Activated CD8-positive, alpha-beta T cell treated with anti-CD3 and anti-CD28 coated beads for 36 hours (primary cell): Measurements from ENCODE around the gene GPR139. TPM values are rescaled to one million over a fixed set of nuclear protein-coding genes. Genes with fewer than 3 reads are reported as not detected.

Source experiments
- ATAC-seq: fragments of 200-7000 bp; cut with Tn5 transposase; one replicate; pipeline ENCODE4 v1.10.0; 2021; ENCODE audit warnings: mild to moderate bottlenecking, moderate library complexity
- CTCF ChIA-PET: fragments of 350-600 bp; sonication (Branson Sonifier 250); formaldehyde crosslinking; loops from one replicate; lab custom pipeline; 2021; ENCODE audit warnings: antibody characterized with exemption; lab: Charles Lee
- POLR2A ChIA-PET: fragments of 350-600 bp; sonication (Branson Sonifier 250); formaldehyde crosslinking; loops from one replicate; lab custom pipeline; 2021; ENCODE audit warnings: antibody characterized with exemption; lab: Charles Lee
- DNase-seq: peaks from one replicate; pipeline ENCODE4 v3.0.0-alpha.2; 2020
- H3K27ac Mint-ChIP-seq: one replicate; pipeline ENCODE4 v1.8.0; 2021; ENCODE audit warnings: mild to moderate bottlenecking, mixed read lengths
- H3K27me3 Mint-ChIP-seq: one replicate; pipeline ENCODE4 v1.8.0; 2021; ENCODE audit warnings: mixed read lengths
- H3K36me3 Mint-ChIP-seq: one replicate; pipeline ENCODE4 v1.8.0; 2021; ENCODE audit warnings: low read depth, mixed read lengths
- H3K4me1 Mint-ChIP-seq: one replicate; pipeline ENCODE4 v1.8.0; 2021; ENCODE audit warnings: low read depth, mixed read lengths
- H3K4me3 Mint-ChIP-seq: one replicate; pipeline ENCODE4 v1.8.0; 2021; ENCODE audit warnings: mild to moderate bottlenecking, moderate library complexity, mixed read lengths
- H3K9me3 Mint-ChIP-seq: one replicate; pipeline ENCODE4 v1.8.0; 2021; ENCODE audit warnings: mixed read lengths
- intact Hi-C: fragments of 100-400 bp; cut with micrococcal nuclease; formaldehyde crosslinking; loops from one replicate; pipeline ENCODE4 v1.10.0; 2022
- total RNA-seq, 2 experiments: library from RNA; stranded (reverse); gene quantifications; one replicate each; pipeline ENCODE4 v1.2.3, GENCODE V29; 2021
- TF ChIP-seq, protein P1 (sequence below): fragments of 200-600 bp; IDR thresholded peaks from one replicate; pipeline ENCODE4 v1.8.0; 2022; ENCODE audit warnings: antibody characterized with exemption, mild to moderate bottlenecking

Gene GPR139
- total RNA-seq, 2 experiments from 2014 or later, result not detected

DNA sequence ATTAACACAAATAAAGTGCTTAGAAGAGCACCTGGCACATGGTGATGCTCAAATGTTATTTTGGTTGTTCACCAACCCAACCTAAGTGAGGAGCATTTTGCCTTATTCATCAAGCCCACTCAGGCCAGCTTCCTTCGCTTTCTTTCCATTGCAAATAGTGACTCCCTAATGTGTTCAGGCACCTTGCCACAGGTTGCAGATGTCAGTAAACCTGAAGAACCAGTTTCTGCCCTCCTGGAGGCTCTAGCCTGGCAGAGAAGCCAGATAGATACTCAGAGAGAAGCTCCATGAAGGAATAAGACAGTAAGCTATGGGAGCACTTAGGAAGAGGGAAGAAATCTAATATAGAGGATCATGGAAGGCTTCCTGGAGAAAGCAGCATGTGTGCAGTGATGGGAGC, 23.9 kb downstream of the GPR139 start:
- intact Hi-C loops, result no loop called here
- DNase-seq, result no peak
- no peaks in the 10 kb centered on the region for H3K4me1 Mint-ChIP-seq
- TF ChIP-seq, protein P1, sequence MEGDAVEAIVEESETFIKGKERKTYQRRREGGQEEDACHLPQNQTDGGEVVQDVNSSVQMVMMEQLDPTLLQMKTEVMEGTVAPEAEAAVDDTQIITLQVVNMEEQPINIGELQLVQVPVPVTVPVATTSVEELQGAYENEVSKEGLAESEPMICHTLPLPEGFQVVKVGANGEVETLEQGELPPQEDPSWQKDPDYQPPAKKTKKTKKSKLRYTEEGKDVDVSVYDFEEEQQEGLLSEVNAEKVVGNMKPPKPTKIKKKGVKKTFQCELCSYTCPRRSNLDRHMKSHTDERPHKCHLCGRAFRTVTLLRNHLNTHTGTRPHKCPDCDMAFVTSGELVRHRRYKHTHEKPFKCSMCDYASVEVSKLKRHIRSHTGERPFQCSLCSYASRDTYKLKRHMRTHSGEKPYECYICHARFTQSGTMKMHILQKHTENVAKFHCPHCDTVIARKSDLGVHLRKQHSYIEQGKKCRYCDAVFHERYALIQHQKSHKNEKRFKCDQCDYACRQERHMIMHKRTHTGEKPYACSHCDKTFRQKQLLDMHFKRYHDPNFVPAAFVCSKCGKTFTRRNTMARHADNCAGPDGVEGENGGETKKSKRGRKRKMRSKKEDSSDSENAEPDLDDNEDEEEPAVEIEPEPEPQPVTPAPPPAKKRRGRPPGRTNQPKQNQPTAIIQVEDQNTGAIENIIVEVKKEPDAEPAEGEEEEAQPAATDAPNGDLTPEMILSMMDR, result no peak
- no peaks in the 10 kb centered on the region for H3K9me3 Mint-ChIP-seq
- CTCF ChIA-PET, result no interaction called here
- H3K36me3 Mint-ChIP-seq, result no peaks in the 10 kb centered on the region
- ATAC-seq, result no peak
- no peak overlapping the region for H3K4me3 Mint-ChIP-seq
- H3K27me3 Mint-ChIP-seq, result no peaks in the 10 kb centered on the region
- no peak overlapping the region for H3K27ac Mint-ChIP-seq
- POLR2A ChIA-PET, result no interaction called here

DNA sequence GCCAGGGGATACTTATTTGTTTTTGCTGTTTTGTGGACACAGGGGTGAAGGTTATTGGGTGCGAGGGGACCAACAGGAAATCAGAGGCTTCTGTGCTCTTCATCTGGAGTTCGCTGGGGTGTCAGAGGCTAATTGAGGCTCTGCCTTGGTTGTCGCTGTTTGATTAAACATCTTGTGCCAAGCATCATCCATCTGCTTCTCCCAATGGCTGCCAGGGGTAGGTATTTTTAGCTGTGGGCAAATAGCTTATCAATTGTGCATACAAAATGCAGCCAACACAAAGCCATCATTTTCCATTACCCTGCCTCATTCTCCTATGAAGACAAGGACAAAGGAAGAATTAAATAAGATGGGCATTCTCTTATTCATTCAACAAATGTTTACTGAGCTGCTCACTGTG, 27.8 kb downstream of the GPR139 start:
- no peak for ATAC-seq
- intact Hi-C loops, result no loop called here
- TF ChIP-seq, protein P1, result no peak
- CTCF ChIA-PET, result no interaction called here
- peaks cover 1% of the 10 kb centered on the region for H3K27me3 Mint-ChIP-seq
- H3K4me1 Mint-ChIP-seq, result no peaks in the 10 kb centered on the region
- no peak overlapping the region for H3K4me3 Mint-ChIP-seq
- POLR2A ChIA-PET, result no interaction called here
- H3K9me3 Mint-ChIP-seq, result no peaks in the 10 kb centered on the region
- no peak overlapping the region for H3K27ac Mint-ChIP-seq
- no peak for DNase-seq
- H3K36me3 Mint-ChIP-seq, result no peaks in the 10 kb centered on the region

DNA sequence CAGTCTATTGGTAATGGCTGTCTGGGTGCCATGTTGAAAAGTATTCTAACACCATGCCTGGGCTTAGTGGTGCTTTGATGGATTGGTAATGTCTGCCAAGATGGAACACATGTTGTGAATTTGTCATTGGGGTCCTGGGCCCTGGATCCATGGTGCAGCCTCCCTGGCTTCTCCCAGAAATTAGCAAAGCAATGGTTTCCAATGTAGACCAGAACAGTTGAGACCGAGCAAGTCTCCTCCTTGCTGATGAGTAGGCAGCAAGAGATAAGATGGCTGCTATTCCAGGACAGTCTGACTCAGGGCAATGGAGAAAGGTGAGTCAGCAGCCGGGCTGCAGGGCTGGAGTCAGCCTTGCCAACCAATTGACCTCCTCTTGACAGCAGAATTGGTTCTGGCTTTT, 30.8 kb downstream of the GPR139 start:
- ChIA-PET CTCF (interaction anchor here (1.3 kb wide), 1 partner anchor 135 kb away, joined by 3 read pairs; no protein-coding TSS in a partner anchor), POLR2A (no interaction called here)
- H3K4me1 Mint-ChIP-seq, result no peaks in the 10 kb centered on the region
- TF ChIP-seq, protein P1, result no peak
- ATAC-seq, result no peak
- DNase-seq, result no peak
- H3K27ac Mint-ChIP-seq, result no peak overlapping the region
- no peak overlapping the region for H3K4me3 Mint-ChIP-seq
- H3K36me3 Mint-ChIP-seq, result no peaks in the 10 kb centered on the region
- intact Hi-C loops, result no loop called here
- H3K9me3 Mint-ChIP-seq, result no peaks in the 10 kb centered on the region
- H3K27me3 Mint-ChIP-seq, result peaks cover 3% of the 10 kb centered on the region

DNA sequence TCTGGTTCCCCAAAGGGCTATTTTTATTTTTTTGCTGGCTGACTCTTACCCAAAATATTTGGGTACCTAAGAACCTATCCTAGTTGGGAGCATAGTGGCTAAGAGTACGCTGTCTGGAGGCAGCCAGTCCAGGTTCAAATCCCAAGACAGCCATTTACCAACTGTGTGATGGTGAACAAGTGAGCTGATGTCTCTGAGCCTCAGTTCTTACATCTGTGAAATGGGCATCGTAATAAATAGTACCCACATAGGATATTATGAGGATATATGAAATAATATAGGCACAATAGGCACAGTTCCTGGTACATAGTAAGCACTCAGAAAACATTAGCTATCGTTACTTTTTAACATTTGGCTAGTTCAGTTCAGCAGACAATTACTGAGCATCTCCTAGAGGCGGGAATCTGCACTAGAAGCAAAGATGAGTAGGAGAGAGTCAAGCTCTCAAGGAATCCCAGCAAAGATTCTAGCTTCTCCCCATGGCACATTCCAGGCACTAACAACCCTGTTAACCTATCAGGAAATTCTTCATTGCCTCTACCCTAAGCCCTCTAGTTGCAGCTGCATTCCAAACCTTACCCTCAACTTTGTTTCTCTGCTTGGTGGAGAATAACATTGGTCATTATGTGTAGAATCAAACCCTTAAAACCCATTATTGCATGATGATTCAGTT, 31.6 kb downstream of the GPR139 start:
- TF ChIP-seq, protein P1, result no peak
- Mint-ChIP-seq H3K27ac (no peak overlapping the region), H3K27me3 (peaks cover 3% of the 10 kb centered on the region), H3K4me3 (no peak overlapping the region), H3K4me1 (no peaks in the 10 kb centered on the region), H3K36me3 (no peaks in the 10 kb centered on the region), H3K9me3 (no peaks in the 10 kb centered on the region)
- DNase-seq (no peak), ATAC-seq (no peak)
- ChIA-PET POLR2A (no interaction called here), CTCF (interaction anchor here (1.3 kb wide), 1 partner anchor 135 kb away, joined by 3 read pairs; no protein-coding TSS in a partner anchor)
- intact Hi-C loops, result no loop called here

DNA sequence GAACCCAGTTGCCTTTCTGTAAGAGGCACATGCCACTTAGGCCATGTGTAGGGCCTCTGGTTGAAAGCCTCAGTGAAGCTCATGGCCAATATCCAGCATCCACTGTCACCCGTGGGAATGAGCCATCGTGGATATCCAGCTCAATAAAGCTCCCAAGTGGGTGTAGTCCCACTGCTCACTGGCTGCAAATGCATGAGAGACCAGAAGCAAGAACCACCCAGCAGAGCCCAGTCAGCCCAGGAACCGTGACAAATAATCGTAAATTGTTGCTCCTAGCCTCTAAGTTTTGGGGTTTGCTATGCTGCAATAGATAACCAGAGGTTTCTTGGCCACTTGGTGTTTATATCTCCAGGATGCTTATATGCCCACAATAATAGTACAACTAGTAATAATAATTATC, 33.7 kb downstream of the GPR139 start:
- no peaks in the 10 kb centered on the region for H3K9me3 Mint-ChIP-seq
- TF ChIP-seq, protein P1, result no peak
- CTCF ChIA-PET, result no interaction called here

More for the DNA sequence above, 33.7 kb downstream of the GPR139 start:
- DNase-seq (no peak), ATAC-seq (no peak)
- POLR2A ChIA-PET, result no interaction called here
- Mint-ChIP-seq H3K4me3 (no peak overlapping the region), H3K36me3 (no peaks in the 10 kb centered on the region), H3K27me3 (peaks cover 3% of the 10 kb centered on the region), H3K27ac (no peak overlapping the region), H3K4me1 (no peaks in the 10 kb centered on the region)
- intact Hi-C loops, result no loop called here
